Neural crest cell (in vitro differentiated cells): ENCODE results near the gene TNNC2. TPM values are rescaled to one million over a fixed set of nuclear protein-coding genes. Genes with fewer than 3 reads are reported as not detected.
"Not testable (repeated sequence)": the region's sequence is repeated elsewhere in the genome, so short reads cannot be mapped to it uniquely, and the experiment has no call there.

Experiments used
- DNase-seq: peaks from one replicate; pipeline ENCODE4 v3.0.0; 2021; ENCODE audit warnings: low read depth, mixed read lengths, low spot score
- H3K27ac Mint-ChIP-seq: one replicate; pipeline ENCODE4 v1.8.0; 2021; ENCODE audit warnings: mild to moderate bottlenecking, mixed read lengths; ENCODE audit not compliant: unreplicated experiment
- H3K27me3 Mint-ChIP-seq: 2 replicates; pipeline ENCODE4 v1.8.0; 2021; ENCODE audit warnings: low read depth, mild to moderate bottlenecking, mixed read lengths
- H3K36me3 Mint-ChIP-seq: 2 replicates; pipeline ENCODE4 v1.8.0; 2021; ENCODE audit warnings: low read depth, mild to moderate bottlenecking, mixed read lengths
- H3K4me1 Mint-ChIP-seq: 2 replicates; pipeline ENCODE4 v1.8.0; 2021; ENCODE audit warnings: mixed read lengths
- H3K4me3 Mint-ChIP-seq: one replicate; pipeline ENCODE4 v1.8.0; 2021; ENCODE audit warnings: mild to moderate bottlenecking, mixed read lengths
- H3K9me3 Mint-ChIP-seq: 2 replicates; pipeline ENCODE4 v1.8.0; 2021; ENCODE audit warnings: mixed read lengths
- CTCF ChIP-seq: fragments of 200-600 bp; sonication (generic); conservative IDR thresholded peaks from 2 replicates; pipeline ENCODE4 v1.5.0; 2021; ENCODE audit warnings: antibody characterized with exemption, mild to moderate bottlenecking
- total RNA-seq: library from RNA; stranded (reverse); gene quantifications from 2 replicates; pipeline ENCODE4 v1.2.1, GENCODE V29; 2021

Gene TNNC2
- total RNA-seq, 1 donor from 2014 or later = not detected

DNA sequence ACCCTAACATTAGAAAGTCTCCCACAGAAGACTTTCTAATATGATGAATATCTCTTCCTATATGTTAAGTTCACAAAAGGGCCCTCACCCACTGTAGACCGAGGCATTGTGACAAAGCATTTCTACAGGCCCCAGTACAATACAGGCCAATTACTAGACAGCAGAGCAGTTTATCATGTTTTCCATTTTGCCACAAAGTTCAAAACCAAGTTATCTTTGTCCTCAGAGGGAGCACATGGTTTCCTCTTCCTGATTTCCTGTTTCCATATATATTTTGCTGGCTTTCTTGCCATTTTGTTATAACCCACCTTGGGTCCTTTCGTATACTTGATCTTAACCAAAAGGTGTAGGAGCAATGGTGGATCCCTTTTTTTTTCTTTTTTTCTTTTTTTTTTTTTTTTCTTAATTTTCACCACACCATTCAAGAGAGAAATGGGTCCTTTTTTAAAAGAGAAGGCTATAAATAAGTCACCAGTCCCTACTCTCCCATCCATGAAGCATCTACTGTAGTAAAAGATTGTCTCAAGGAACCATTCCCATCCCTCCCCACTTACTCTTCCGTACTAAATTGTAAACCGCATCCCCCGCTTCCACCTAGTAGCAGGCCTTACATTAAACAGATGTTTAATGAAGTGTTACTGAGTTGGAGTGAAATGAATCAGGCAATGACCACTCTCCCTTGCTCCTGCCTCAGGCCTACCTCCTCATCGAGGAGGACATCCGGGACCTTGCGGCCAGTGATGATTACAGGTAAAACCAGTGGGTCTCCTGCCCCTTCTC is 16.7 kb downstream of the TNNC2 start:
- Mint-ChIP-seq H3K9me3 (peaks cover 4% of the 10 kb centered on the region), H3K36me3 (peaks cover 30% of the 10 kb centered on the region), H3K27ac (no peak overlapping the region), H3K4me3 (peak overlapping the region; percentile 15), H3K27me3 (no peaks in the 10 kb centered on the region), H3K4me1 (peaks cover 21% of the 10 kb centered on the region)
- DNase-seq = no peak
- TF ChIP-seq CTCF = no peak

GRCh38 chr20:45801851-45802250 is 25.3 kb downstream of the TNNC2 start:
- no peak for DNase-seq
- H3K4me1 Mint-ChIP-seq = no peaks in the 10 kb centered on the region
- H3K36me3 Mint-ChIP-seq = peaks cover 11% of the 10 kb centered on the region
- no peak for TF ChIP-seq CTCF
- peak overlapping the region; percentile 29 for H3K27ac Mint-ChIP-seq
- no peaks in the 10 kb centered on the region for H3K9me3 Mint-ChIP-seq
- no peak overlapping the region for H3K4me3 Mint-ChIP-seq
- H3K27me3 Mint-ChIP-seq = no peaks in the 10 kb centered on the region

- H3K36me3 Mint-ChIP-seq = peaks cover 13% of the 10 kb centered on the region
Observed at GRCh38 chr20:45798935-45799642, 28.0 kb downstream of the TNNC2 start.

GRCh38 chr20:45797955-45798354 is 29.2 kb downstream of the TNNC2 start:
- not testable (repeated sequence) for H3K27me3 Mint-ChIP-seq, H3K9me3 Mint-ChIP-seq, H3K4me3 Mint-ChIP-seq, DNase-seq, H3K4me1 Mint-ChIP-seq, H3K36me3 Mint-ChIP-seq, H3K27ac Mint-ChIP-seq

More at GRCh38 chr20:45798935-45799642, 28.0 kb downstream of the TNNC2 start:
- Mint-ChIP-seq H3K27me3 (no peaks in the 10 kb centered on the region), H3K27ac (no peak overlapping the region), H3K4me1 (no peaks in the 10 kb centered on the region), H3K9me3 (no peaks in the 10 kb centered on the region), H3K4me3 (no peak overlapping the region)
- TF ChIP-seq CTCF = peak; percentile 71
- peak; percentile 62 for DNase-seq

DNA sequence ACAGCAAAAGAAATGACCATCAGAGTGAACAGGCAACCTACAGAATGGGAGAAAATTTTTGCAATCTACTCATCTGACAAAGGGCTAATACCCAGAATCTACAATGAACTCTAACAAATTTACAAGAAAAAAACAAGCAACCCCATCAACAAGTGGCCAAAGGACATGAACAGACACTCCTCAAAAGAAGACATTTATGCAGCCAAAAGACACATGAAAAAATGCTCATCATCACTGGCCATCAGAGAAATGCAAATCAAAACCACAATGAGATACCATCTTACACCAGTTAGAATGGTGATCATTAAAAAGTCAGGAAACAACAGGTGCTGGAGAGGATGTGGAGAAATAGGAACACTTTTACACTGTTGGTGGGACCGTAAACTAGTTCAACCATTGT is 29.6 kb downstream of the TNNC2 start:
- not testable (repeated sequence) for H3K36me3 Mint-ChIP-seq, DNase-seq, H3K27ac Mint-ChIP-seq, H3K4me1 Mint-ChIP-seq, H3K27me3 Mint-ChIP-seq, H3K4me3 Mint-ChIP-seq, H3K9me3 Mint-ChIP-seq

- Mint-ChIP-seq H3K4me3 (no peak overlapping the region), H3K27me3 (peaks cover 2% of the 10 kb centered on the region), H3K36me3 (peaks cover 6% of the 10 kb centered on the region), H3K4me1 (peaks cover 10% of the 10 kb centered on the region), H3K27ac (no peak overlapping the region), H3K9me3 (no peaks in the 10 kb centered on the region)
- DNase-seq = no peak
- no peak for TF ChIP-seq CTCF
Observed at GRCh38 chr20:45796337-45797065, 30.6 kb downstream of the TNNC2 start.
